IMR-90 (cell line): ENCODE results near the gene RAB38. TPM values are rescaled to one million over a fixed set of nuclear protein-coding genes. Genes with fewer than 3 reads are reported as not detected.

Experiments
- ATAC-seq: fragments of 200-7000 bp; cut with Tn5 transposase; 2 replicates; pipeline ENCODE4 v1.9.1; 2020; ENCODE audit warnings: low read depth, mild to moderate bottlenecking, moderate library complexity
- BruUV-seq: library from RNA; stranded (reverse); fragments of 400-500 nt; replicated peaks from 2 replicates; lab custom pipeline; 2021; lab: Mats Ljungman, UMichigan
- CTCF ChIA-PET: fragments of 300-600 bp; formaldehyde crosslinking; extraction: SDS; loops from one replicate; lab custom pipeline; 2021; ENCODE audit warnings: antibody characterized with exemption; lab: Yijun Ruan, JAX
- POLR2A ChIA-PET: fragments of 300-600 bp; sonication (Branson Sonifier 250); formaldehyde crosslinking; loops from one replicate; lab custom pipeline; 2022; ENCODE audit warnings: antibody characterized with exemption; ENCODE audit not compliant: unreplicated experiment; lab: Charles Lee
- DNase-seq: peaks from one replicate; pipeline ENCODE4 v3.0.0; 2013
- H2AFZ ChIP-seq: replicated peaks from 2 replicates; pipeline ENCODE3; 2013; ENCODE audit warnings: low read length, mild to moderate bottlenecking; ENCODE audit not compliant: poor library complexity
- H2AK5ac ChIP-seq: 2 replicates; pipeline ENCODE4 v1.6.1; 2013; ENCODE audit warnings: low read depth, low read length, inconsistent platforms
- H2AK9ac ChIP-seq: replicated peaks from 2 replicates; pipeline ENCODE3; 2013; ENCODE audit warnings: mild to moderate bottlenecking, low read depth, low read length, moderate library complexity; ENCODE audit not compliant: poor library complexity
- H2BK120ac ChIP-seq: 2 replicates; pipeline ENCODE4 v1.6.1; 2013; ENCODE audit warnings: low read depth, low read length, inconsistent platforms
- H2BK15ac ChIP-seq: 3 replicates; pipeline ENCODE4 v1.6.1; 2013; ENCODE audit warnings: low read depth, low read length, inconsistent platforms
- H2BK20ac ChIP-seq: 2 replicates; pipeline ENCODE4 v1.6.1; 2013; ENCODE audit warnings: low read depth, mild to moderate bottlenecking, inconsistent platforms, low read length, moderate library complexity
- H2BK5ac ChIP-seq: 2 replicates; pipeline ENCODE4 v1.6.1; 2013; ENCODE audit warnings: mild to moderate bottlenecking, low read depth, low read length, inconsistent platforms; ENCODE audit not compliant: poor library complexity, severe bottlenecking
- H3K14ac ChIP-seq: replicated peaks from 2 replicates; pipeline ENCODE4 v1.6.1; 2013; ENCODE audit warnings: low read depth, low read length, inconsistent platforms
- H3K18ac ChIP-seq: 2 replicates; pipeline ENCODE4 v1.6.1; 2013; ENCODE audit warnings: low read depth, low read length, control low read depth
- H3K23ac ChIP-seq: 2 replicates; pipeline ENCODE4 v1.6.1; 2013; ENCODE audit warnings: low read depth, low read length, inconsistent platforms
- H3K27ac ChIP-seq: 2 replicates; pipeline ENCODE4 v1.5.1; 2013; ENCODE audit warnings: mild to moderate bottlenecking, control low read depth, low read length; ENCODE audit not compliant: insufficient read depth
- H3K27me3 ChIP-seq: 2 replicates; pipeline ENCODE4 v1.6.1; 2013; ENCODE audit warnings: low read length; ENCODE audit not compliant: control insufficient read depth, insufficient read depth
- H3K36me3 ChIP-seq: 2 replicates; pipeline ENCODE4 v1.6.1; 2013; ENCODE audit warnings: low read length, mixed read lengths; ENCODE audit not compliant: control insufficient read depth, insufficient read depth
- H3K4ac ChIP-seq: 2 replicates; pipeline ENCODE4 v1.6.1; 2013; ENCODE audit warnings: low read depth, low read length, inconsistent platforms
- H3K4me1 ChIP-seq: 2 replicates; pipeline ENCODE4 v1.6.1; 2013; ENCODE audit warnings: low read length, mixed read lengths; ENCODE audit not compliant: control insufficient read depth, insufficient read depth
- H3K4me2 ChIP-seq: 2 replicates; pipeline ENCODE4 v1.6.1; 2013; ENCODE audit warnings: low read depth, mild to moderate bottlenecking, control low read depth, low read length, moderate library complexity
- H3K4me3 ChIP-seq: 2 replicates; pipeline ENCODE4 v1.5.1; 2013; ENCODE audit warnings: low read depth, mild to moderate bottlenecking, control low read depth, low read length, moderate library complexity; ENCODE audit not compliant: insufficient read depth
- H3K56ac ChIP-seq: 2 replicates; pipeline ENCODE4 v1.6.1; 2013; ENCODE audit warnings: low read length, inconsistent platforms; ENCODE audit not compliant: insufficient read depth; ENCODE audit errors: extremely low read depth
- H3K79me1 ChIP-seq, 2 experiments: 2 replicates each; pipeline ENCODE4 v1.6.1; 2013; ENCODE audit warnings: low read length in 2 of 2, inconsistent platforms in 1 of 2, low read depth in 1 of 2
- H3K9ac ChIP-seq: 2 replicates; pipeline ENCODE4 v1.6.1; 2013; ENCODE audit warnings: low read depth, low read length, control low read depth
- H3K9me1 ChIP-seq: 2 replicates; pipeline ENCODE4 v1.6.1; 2013; ENCODE audit warnings: low read length, inconsistent platforms; ENCODE audit not compliant: insufficient read depth
- H3K9me3 ChIP-seq: 2 replicates; pipeline ENCODE4 v1.6.1; 2013; ENCODE audit warnings: low read length; ENCODE audit not compliant: control insufficient read depth, insufficient read depth
- H4K20me1 ChIP-seq: 2 replicates; pipeline ENCODE4 v1.6.1; 2013; ENCODE audit warnings: low read length, inconsistent platforms; ENCODE audit not compliant: insufficient read depth
- H4K5ac ChIP-seq: 2 replicates; pipeline ENCODE4 v1.6.1; 2013; ENCODE audit warnings: mild to moderate bottlenecking, low read depth, low read length, control low read depth
- H4K8ac ChIP-seq, 2 experiments: 2 replicates each; pipeline ENCODE4 v1.6.1; 2013; ENCODE audit warnings: low read depth in 2 of 2, low read length in 2 of 2, control low read depth in 1 of 2, inconsistent platforms in 1 of 2
- H4K91ac ChIP-seq: 2 replicates; pipeline ENCODE4 v1.6.1; 2013; ENCODE audit warnings: low read depth, low read length, inconsistent platforms; ENCODE audit not compliant: insufficient read depth
- FOS ChIP-seq: fragments of 150-350 bp; IDR thresholded peaks from 2 replicates; pipeline ENCODE4 v1.6.1; 2016; ENCODE audit warnings: low read depth, low read length
- MAFK ChIP-seq: IDR thresholded peaks from 2 replicates; pipeline ENCODE4 v1.6.1; 2012; ENCODE audit warnings: low read depth, low read length, improper control_type of control experiment
- NFE2L2 ChIP-seq: fragments of 150-350 bp; IDR thresholded peaks from 2 replicates; pipeline ENCODE4 v1.6.1; 2016; ENCODE audit warnings: low read depth, mild to moderate bottlenecking, low read length
- RFX5 ChIP-seq: IDR thresholded peaks from 2 replicates; pipeline ENCODE4 v1.8.0; 2012; ENCODE audit warnings: low read depth, mild to moderate bottlenecking, low read length, moderate library complexity
- SMC3 ChIP-seq: fragments of 150-350 bp; IDR thresholded peaks from 2 replicates; pipeline ENCODE4 v1.6.1; 2016; ENCODE audit warnings: low read depth, mild to moderate bottlenecking, antibody characterized with exemption, low read length, moderate library complexity
- dilution Hi-C: fragments of 300-500 bp; cut with HindIII; formaldehyde crosslinking; loops from one replicate; pipeline ENCODE4 v1.14.3; 2018; ENCODE audit warnings: low sequenced_read_pairs; ENCODE audit not compliant: unreplicated experiment
- in situ Hi-C: fragments of 300-500 bp; cut with MboI; formaldehyde crosslinking; loops from 3 replicates; pipeline ENCODE4 v1.14.3; 2019; ENCODE audit warnings: low sequenced_read_pairs, inconsistent platforms, mixed read lengths
- intact Hi-C: fragments of 100-400 bp; cut with micrococcal nuclease; formaldehyde crosslinking; loops from 2 replicates; pipeline ENCODE4 v1.10.0; 2022
- polyA plus RNA-seq, 3 experiments: library from polyadenylated mRNA; depleted of rRNA; stranded (reverse); fragments of >200 nt; gene quantifications; 2 replicates each; pipeline ENCODE4 v1.2.3, GENCODE V29; 2012; ENCODE audit warnings: low replicate concordance in 1 of 3
- total RNA-seq: library from RNA; depleted of rRNA; stranded (reverse); fragments of >200 nt; gene quantifications from 2 replicates; pipeline ENCODE4 v1.2.3, GENCODE V29; 2012

Gene RAB38
- total and polyA plus RNA-seq, 2 of the 4 experiments (the other 2 are of a cell fraction): 5.0 to 6.5 TPM

DNA sequence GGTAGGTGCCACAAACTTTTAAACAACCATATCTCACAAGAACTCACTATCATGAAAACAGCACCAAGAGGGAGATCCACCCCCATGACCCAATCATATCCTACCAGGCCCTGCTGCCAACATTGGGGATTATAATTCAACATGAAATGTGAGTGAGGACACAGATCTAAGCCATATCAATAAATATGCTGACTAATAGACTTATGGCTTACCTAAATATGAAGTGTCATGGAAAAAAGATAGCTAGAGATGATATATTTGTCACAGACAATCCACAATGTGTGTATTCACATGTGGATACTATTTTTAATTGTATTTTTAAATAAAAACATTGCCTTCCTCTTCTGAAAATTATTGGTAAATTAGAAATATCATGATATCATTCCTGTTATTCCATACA lies 38.2 kb upstream of the RAB38 start:
- no peak overlapping the region for H3K4me3 ChIP-seq
- H2BK5ac ChIP-seq: no peak overlapping the region
- intact Hi-C loops (no loop called here), dilution Hi-C loops (no loop called here), in situ Hi-C loops (no loop called here)
- H4K20me1 ChIP-seq: no peaks in the 10 kb centered on the region
- no peak overlapping the region for H4K91ac ChIP-seq
- H3K9me3 ChIP-seq: no peaks in the 10 kb centered on the region
- TF ChIP-seq FOS (no peak), RFX5 (no peak), MAFK (peak; percentile 74), SMC3 (no peak), NFE2L2 (no peak)
- CTCF ChIA-PET: interaction anchor here (0.8 kb wide), 1 partner anchor 22 kb away, joined by 3 read pairs; no protein-coding TSS in a partner anchor
- no peaks in the 10 kb centered on the region for H3K36me3 ChIP-seq
- H3K9ac ChIP-seq: no peak overlapping the region
- no peak overlapping the region for H2BK120ac ChIP-seq
- POLR2A ChIA-PET: no interaction called here
- no peak overlapping the region for H2AK5ac ChIP-seq
- no peak overlapping the region for H4K5ac ChIP-seq
- no peak overlapping the region for H2AK9ac ChIP-seq
- ATAC-seq: no peak
- H3K79me1 ChIP-seq: no peaks in the 10 kb centered on the region
- H3K18ac ChIP-seq: no peak overlapping the region
- H3K4ac ChIP-seq: no peak overlapping the region
- H3K4me2 ChIP-seq: no peak overlapping the region
- H3K14ac ChIP-seq: no peak overlapping the region
- H2AFZ ChIP-seq: no peak overlapping the region
- H3K56ac ChIP-seq: no peak overlapping the region
- H3K4me1 ChIP-seq: no peaks in the 10 kb centered on the region
- H3K23ac ChIP-seq: no peak overlapping the region
- H3K27me3 ChIP-seq: no peaks in the 10 kb centered on the region
- no peak for DNase-seq
- H3K27ac ChIP-seq: no peak overlapping the region
- no TSS peak for BruUV-seq
- no peak overlapping the region for H2BK20ac ChIP-seq
- H4K8ac ChIP-seq: no peak overlapping the region
- H2BK15ac ChIP-seq: no peak overlapping the region
- no peaks in the 10 kb centered on the region for H3K9me1 ChIP-seq
